Measurements from ENCODE around the gene PPARA. TPM values are rescaled to one million over a fixed set of nuclear protein-coding genes. Genes with fewer than 3 reads are reported as not detected.

PPARA gene
- total RNA-seq, 2 experiments from 2014 or later = 3.3 to 10.5 TPM

- H2AFZ ChIP-seq (ENCODE audit: low read length) = no peak overlapping the region
- no peaks in the 10 kb centered on the region for H3K9me2 ChIP-seq (ENCODE audit: insufficient read depth, low read length)
- BruUV-seq (replicated peaks) = no TSS peak
- no peak overlapping the region for H3K4me3 ChIP-seq (ENCODE audit: low read depth, low read length, poor library complexity, severe bottlenecking)
- no peak for DNase-seq (ENCODE audit: low spot score)
- intact Hi-C loops (cut with micrococcal nuclease; ENCODE audit: unreplicated experiment) = no loop called here
- ChIA-PET POLR2A (no interaction called here), CTCF (ENCODE audit: unreplicated experiment) (no interaction called here)
- no peaks in the 10 kb centered on the region for H3K79me2 ChIP-seq (ENCODE audit: insufficient read depth, low read depth, low read length)
- H3K4me1 ChIP-seq (ENCODE audit: insufficient read depth, low read length, poor library complexity, severe bottlenecking) = peaks cover 16% of the 10 kb centered on the region
- H4K20me1 ChIP-seq (ENCODE audit: insufficient read depth, low read length) = no peaks in the 10 kb centered on the region
- TF ChIP-seq EZH2phosphoT487 (IDR thresholded peaks at IDR 0.05; ENCODE audit: borderline replicate concordance, low read depth, low read length) = no peak
- TF ChIP-seq, protein P1, sequence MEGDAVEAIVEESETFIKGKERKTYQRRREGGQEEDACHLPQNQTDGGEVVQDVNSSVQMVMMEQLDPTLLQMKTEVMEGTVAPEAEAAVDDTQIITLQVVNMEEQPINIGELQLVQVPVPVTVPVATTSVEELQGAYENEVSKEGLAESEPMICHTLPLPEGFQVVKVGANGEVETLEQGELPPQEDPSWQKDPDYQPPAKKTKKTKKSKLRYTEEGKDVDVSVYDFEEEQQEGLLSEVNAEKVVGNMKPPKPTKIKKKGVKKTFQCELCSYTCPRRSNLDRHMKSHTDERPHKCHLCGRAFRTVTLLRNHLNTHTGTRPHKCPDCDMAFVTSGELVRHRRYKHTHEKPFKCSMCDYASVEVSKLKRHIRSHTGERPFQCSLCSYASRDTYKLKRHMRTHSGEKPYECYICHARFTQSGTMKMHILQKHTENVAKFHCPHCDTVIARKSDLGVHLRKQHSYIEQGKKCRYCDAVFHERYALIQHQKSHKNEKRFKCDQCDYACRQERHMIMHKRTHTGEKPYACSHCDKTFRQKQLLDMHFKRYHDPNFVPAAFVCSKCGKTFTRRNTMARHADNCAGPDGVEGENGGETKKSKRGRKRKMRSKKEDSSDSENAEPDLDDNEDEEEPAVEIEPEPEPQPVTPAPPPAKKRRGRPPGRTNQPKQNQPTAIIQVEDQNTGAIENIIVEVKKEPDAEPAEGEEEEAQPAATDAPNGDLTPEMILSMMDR (conservative IDR thresholded peaks at IDR 0.05; ENCODE audit: low read length) = no peak
- no peak overlapping the region for H3K27ac ChIP-seq (ENCODE audit: low read depth, low read length, poor library complexity, severe bottlenecking)
- no peaks in the 10 kb centered on the region for H3K36me3 ChIP-seq (ENCODE audit: insufficient read depth, low read length)
- H3K4me2 ChIP-seq (ENCODE audit: low read length) = no peak overlapping the region
- no peaks in the 10 kb centered on the region for H3K9me3 ChIP-seq (ENCODE audit: low read length)
Measured at GRCh38 chr22:46245511-46245910, 95.2 kb downstream of the PPARA start.

DNA sequence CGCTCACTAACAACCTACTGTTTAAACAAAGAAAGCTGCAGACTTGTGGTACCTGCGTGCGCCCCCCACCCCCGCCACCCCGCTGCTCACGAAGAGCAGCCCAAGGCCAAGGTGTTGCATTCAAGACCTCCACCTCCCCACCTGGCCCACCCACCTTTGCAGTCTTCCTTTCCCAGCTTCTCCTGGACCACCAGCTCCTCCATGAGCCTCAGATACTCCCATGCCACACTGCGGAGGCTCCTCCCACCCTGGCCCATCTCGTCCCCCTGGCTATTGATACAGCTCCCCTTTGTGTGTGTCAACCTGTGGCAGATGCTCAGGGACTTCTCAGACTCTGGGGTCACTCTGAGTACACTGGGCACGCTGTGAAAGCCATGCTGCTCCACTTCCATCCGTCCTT lies 95.9 kb downstream of the PPARA start:
- Histone ChIP-seq H3K9me2 (ENCODE audit: insufficient read depth, low read length) (no peaks in the 10 kb centered on the region), H2AFZ (ENCODE audit: low read length) (no peak overlapping the region), H4K20me1 (ENCODE audit: insufficient read depth, low read length) (no peaks in the 10 kb centered on the region), H3K9me3 (ENCODE audit: low read length) (no peaks in the 10 kb centered on the region), H3K4me3 (ENCODE audit: low read depth, low read length, poor library complexity, severe bottlenecking) (no peak overlapping the region), H3K79me2 (ENCODE audit: insufficient read depth, low read depth, low read length) (peaks cover under 1% of the 10 kb centered on the region; the same call in 1 of the 2 replicates), H3K4me2 (ENCODE audit: low read length) (no peak overlapping the region), H3K27ac (ENCODE audit: low read depth, low read length, poor library complexity, severe bottlenecking) (no peak overlapping the region), H3K36me3 (ENCODE audit: insufficient read depth, low read length) (no peaks in the 10 kb centered on the region), H3K4me1 (ENCODE audit: insufficient read depth, low read length, poor library complexity, severe bottlenecking) (peaks cover 16% of the 10 kb centered on the region)
- TF ChIP-seq, protein P1 (conservative IDR thresholded peaks at IDR 0.05; ENCODE audit: low read length) = no peak
- TF ChIP-seq EZH2phosphoT487 (IDR thresholded peaks at IDR 0.05; ENCODE audit: borderline replicate concordance, low read depth, low read length) = no peak
- CTCF ChIA-PET (ENCODE audit: unreplicated experiment) = no interaction called here
- POLR2A ChIA-PET = interaction anchor here (1.0 kb wide), 1 partner anchor 94 kb away, joined by 3 read pairs; no protein-coding TSS in a partner anchor
- BruUV-seq (replicated peaks) = no TSS peak
- intact Hi-C loops (cut with micrococcal nuclease; ENCODE audit: unreplicated experiment) = no loop called here
- no peak for DNase-seq (ENCODE audit: low spot score)

- H3K4me1 ChIP-seq (ENCODE audit: insufficient read depth, low read length, poor library complexity, severe bottlenecking) = peaks cover 25% of the 10 kb centered on the region
- H3K9me2 ChIP-seq (ENCODE audit: insufficient read depth, low read length) = no peaks in the 10 kb centered on the region
- BruUV-seq (replicated peaks) = no TSS peak
- CTCF ChIA-PET (ENCODE audit: unreplicated experiment) = no interaction called here
- H4K20me1 ChIP-seq (ENCODE audit: insufficient read depth, low read length) = no peaks in the 10 kb centered on the region
- no peak overlapping the region for H3K4me3 ChIP-seq (ENCODE audit: low read depth, low read length, poor library complexity, severe bottlenecking)
- POLR2A ChIA-PET = interaction anchor here (1.0 kb wide), 1 partner anchor 9 kb away, joined by 3 read pairs; no protein-coding TSS in a partner anchor
- H3K9me3 ChIP-seq (ENCODE audit: low read length) = no peaks in the 10 kb centered on the region
- H3K27ac ChIP-seq (ENCODE audit: low read depth, low read length, poor library complexity, severe bottlenecking) = no peak overlapping the region
- H3K36me3 ChIP-seq (ENCODE audit: insufficient read depth, low read length) = no peaks in the 10 kb centered on the region
- no peak for DNase-seq (ENCODE audit: low spot score)
- no peak overlapping the region for H3K4me2 ChIP-seq (ENCODE audit: low read length)
- intact Hi-C loops (cut with micrococcal nuclease; ENCODE audit: unreplicated experiment) = no loop called here
- H2AFZ ChIP-seq (ENCODE audit: low read length) = no peak overlapping the region
- TF ChIP-seq EZH2phosphoT487 (IDR thresholded peaks at IDR 0.05; ENCODE audit: borderline replicate concordance, low read depth, low read length) = no peak
- TF ChIP-seq, protein P1 (conservative IDR thresholded peaks at IDR 0.05; ENCODE audit: low read length) = no peak
- H3K79me2 ChIP-seq (ENCODE audit: insufficient read depth, low read depth, low read length) = peaks cover 7% of the 10 kb centered on the region; the same call in 1 of the 2 replicates
Measured at GRCh38 chr22:46247443-46247975, 97.2 kb downstream of the PPARA start.
